ENCODE data around the gene IFNAR2. TPM values are rescaled to one million over a fixed set of nuclear protein-coding genes. Genes with fewer than 3 reads are reported as not detected.

IFNAR2 gene
- total RNA-seq, result 7.9 and 19.1 TPM in 2 replicates

GRCh38 chr21:33229784-33230544 lies at the start of gene IFNAR2:
IFNAR2 (plus strand) TSS chr21:33229938; CDS start chr21:33241923, 11,985 bp downstream.

GRCh38 chr21:33266050-33266788 lies 36.5 kb downstream of the IFNAR2 start, which contains the start of gene IL10RB:
IL10RB (plus strand) TSS chr21:33266367; CDS start chr21:33266466, 99 bp downstream.

Other genes with a start within 250 kb of the IFNAR2 start
- not detected in 2 replicates for gene OLIG2, start 204.0 kb upstream of the IFNAR2 start, total RNA-seq
- not detected in 2 replicates for gene OLIG1, start 159.8 kb upstream of the IFNAR2 start, total RNA-seq
- gene IL10RB, start 36.4 kb downstream of the IFNAR2 start, total RNA-seq, result 41.8 and 66.1 TPM in 2 replicates
- 17.2 and 34.9 TPM in 2 replicates for gene IFNAR1, start 95.0 kb downstream of the IFNAR2 start, total RNA-seq
- 27.5 and 76.2 TPM in 2 replicates for gene IFNGR2, start 173.5 kb downstream of the IFNAR2 start, total RNA-seq

Data from bladder microvascular endothelial cell (primary cell).